ENCODE measurements around the gene CYP26B1. TPM values are rescaled to one million over a fixed set of nuclear protein-coding genes. Genes with fewer than 3 reads are reported as not detected.

Gene CYP26B1
- total and polyA plus RNA-seq, 9 of the 15 experiments (the other 6 are each of a cell fraction or from before 2014, with no cell fraction given): 0.01 to 0.13 (median 0.04) TPM; not detected in 6

DNA sequence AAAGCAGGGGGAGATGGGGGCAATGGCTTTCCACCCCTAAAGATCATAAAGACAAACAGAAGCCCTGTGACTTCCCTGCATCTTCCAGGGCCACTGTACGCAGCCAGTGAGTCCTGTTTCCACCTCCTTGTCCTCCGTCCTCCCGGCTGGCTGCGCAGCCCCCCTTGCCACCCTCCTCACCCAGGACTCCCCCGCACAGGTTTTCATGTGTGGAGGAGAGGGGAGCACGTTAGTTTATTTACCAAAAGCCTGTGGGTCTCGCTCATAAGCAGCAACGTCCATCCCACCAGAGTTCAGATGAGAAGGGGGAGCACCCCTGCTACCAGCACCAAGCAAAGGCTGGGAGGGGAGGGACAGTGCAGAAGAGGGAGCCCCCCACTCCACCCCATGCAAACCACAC lies 11.7 kb downstream of the CYP26B1 start:
- peaks cover 5% of the 10 kb centered on the region for H3K9me1 ChIP-seq (ENCODE audit: control insufficient read depth, insufficient read depth, low read length)
- H3K4me2 ChIP-seq (ENCODE audit: insufficient read depth, low read length): no peak overlapping the region
- H3K9me3 ChIP-seq (replicated peaks; ENCODE audit: control insufficient read depth, insufficient read depth, low read depth, low read length): no peaks in the 10 kb centered on the region
- in situ Hi-C loops (cut with MboI) (no loop called here), intact Hi-C loops (cut with micrococcal nuclease) (loop anchor here (5.0 kb wide), 1 partner anchor 589 kb away; no protein-coding TSS in a partner anchor)
- BruUV-seq (replicated peaks): no TSS peak
- ChIA-PET CTCF (ENCODE audit: low intra/inter-chr PET ratio) (no interaction called here), POLR2A (no interaction called here)
- ATAC-seq (no peak), DNase-seq (ENCODE audit: extremely low read depth in 1 of 4, low spot score in 3 of 4) (no peak), FAIRE-seq (no peak)
- H3K9ac ChIP-seq (ENCODE audit: insufficient read depth in 1 of 2, low read depth in 2 of 2, low read length in 2 of 2): no peak overlapping the region
- peaks cover under 1 to 34% of the 10 kb centered on the region in 2 experiments; a peak in 2 of 5 replicates for H3K27me3 ChIP-seq (ENCODE audit: control insufficient read depth in 2 of 2, insufficient read depth in 2 of 2, low read length in 2 of 2)
- 0% methylated on average over 6 of the region's 8 CpGs for whole genome bisulfite sequencing (ENCODE audit: insufficient coverage, low coverage, missing lambda C conversion rate)
- H3K4me1 ChIP-seq (replicated peaks in 1 of 2; ENCODE audit: control insufficient read depth in 2 of 2, insufficient read depth in 2 of 2, low read length in 2 of 2): peaks cover 0 to 14% of the 10 kb centered on the region in 2 experiments; a peak in 2 of 5 replicates
- H4K20me1 ChIP-seq (replicated peaks; ENCODE audit: control insufficient read depth, insufficient read depth, low read length): no peaks in the 10 kb centered on the region; the same call in 1 of the 2 replicates
- TF ChIP-seq ZFP1 (CRISPR knock-in tag; IDR thresholded peaks at IDR 0.05): no peak
- no peak for TF ChIP-seq KLF13 (tag; IDR thresholded peaks at IDR 0.05; ENCODE audit: borderline replicate concordance, low read depth)
- no peaks in the 10 kb centered on the region for H3K79me2 ChIP-seq (ENCODE audit: control insufficient read depth, insufficient read depth, low read length)
- H3K36me3 ChIP-seq (ENCODE audit: control insufficient read depth, insufficient read depth, low read length): no peaks in the 10 kb centered on the region
- H3K4me3 ChIP-seq: no peak overlapping the region
- H2AFZ ChIP-seq (ENCODE audit: low read depth, low read length): no peak overlapping the region
- no peak overlapping the region for H3K27ac ChIP-seq (ENCODE audit: extremely low read depth, low read depth, low read length)

DNA sequence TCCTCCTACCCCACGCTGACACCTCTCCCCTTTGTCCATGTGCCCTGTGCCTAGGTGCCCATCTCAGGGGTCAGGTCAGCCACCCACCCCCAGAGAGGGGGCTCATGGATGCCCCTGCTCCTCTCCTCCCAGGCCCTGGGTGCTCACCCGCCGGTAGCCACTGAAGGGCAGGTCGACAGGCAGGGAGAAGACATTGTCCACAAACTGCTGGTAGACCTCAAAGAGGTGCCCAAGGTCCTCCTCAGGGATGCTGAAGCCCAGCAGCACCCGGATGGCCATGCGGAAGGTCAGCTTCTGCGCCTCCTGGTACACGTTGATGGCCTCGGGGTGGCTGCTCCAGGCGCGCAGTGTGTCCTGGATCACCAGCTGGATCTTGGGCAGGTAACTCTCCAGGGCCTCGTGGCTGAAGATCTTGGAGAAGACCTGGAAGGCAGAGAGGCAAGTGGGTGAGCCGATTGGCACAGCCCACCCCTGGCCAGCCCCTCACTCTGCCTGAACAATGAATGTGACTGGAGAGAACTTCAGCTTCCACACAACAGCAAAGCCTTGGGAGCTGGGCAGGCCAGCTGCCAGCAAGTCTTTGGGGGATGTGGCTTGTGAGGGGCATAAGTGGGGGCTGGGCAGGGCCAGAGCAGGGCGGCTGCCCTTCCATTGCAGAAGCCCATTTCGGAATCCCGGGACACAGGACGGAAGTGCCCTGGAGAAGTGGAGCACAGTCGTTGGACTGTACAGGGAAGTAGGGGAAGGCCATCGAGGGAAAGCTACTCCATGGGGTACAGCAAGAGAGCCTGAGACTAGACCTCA lies 12.5 kb downstream of the CYP26B1 start:
- H3K27me3 ChIP-seq (ENCODE audit: control insufficient read depth in 2 of 2, insufficient read depth in 2 of 2, low read length in 2 of 2): peaks cover 2 to 41% of the 10 kb centered on the region in 2 experiments; a peak in 2 of 5 replicates
- H3K9me1 ChIP-seq (ENCODE audit: control insufficient read depth, insufficient read depth, low read length): peaks cover 5% of the 10 kb centered on the region
- DNase-seq (ENCODE audit: extremely low read depth in 1 of 4, low spot score in 3 of 4) (no peak), ATAC-seq (no peak), FAIRE-seq (no peak)
- H3K9ac ChIP-seq (ENCODE audit: insufficient read depth in 1 of 2, low read depth in 2 of 2, low read length in 2 of 2): no peak overlapping the region
- H3K4me3 ChIP-seq: no peak overlapping the region
- H3K4me2 ChIP-seq (ENCODE audit: insufficient read depth, low read length): no peak overlapping the region
- no peaks in the 10 kb centered on the region; the same call in 1 of the 2 replicates for H4K20me1 ChIP-seq (replicated peaks; ENCODE audit: control insufficient read depth, insufficient read depth, low read length)
- intact Hi-C loops (cut with micrococcal nuclease): loop anchor here (5.0 kb wide), 1 partner anchor 588 kb away; no protein-coding TSS in a partner anchor
- ChIA-PET CTCF (ENCODE audit: low intra/inter-chr PET ratio) (no interaction called here), POLR2A (no interaction called here)
- no peaks in the 10 kb centered on the region for H3K79me2 ChIP-seq (ENCODE audit: control insufficient read depth, insufficient read depth, low read length)
- H3K27ac ChIP-seq (ENCODE audit: extremely low read depth, low read depth, low read length): no peak overlapping the region
- H3K4me1 ChIP-seq (replicated peaks in 1 of 2; ENCODE audit: control insufficient read depth in 2 of 2, insufficient read depth in 2 of 2, low read length in 2 of 2): peaks cover 0 to 17% of the 10 kb centered on the region in 2 experiments; a peak in 2 of 5 replicates
- no peaks in the 10 kb centered on the region for H3K9me3 ChIP-seq (replicated peaks; ENCODE audit: control insufficient read depth, insufficient read depth, low read depth, low read length)
- no peak overlapping the region for H2AFZ ChIP-seq (ENCODE audit: low read depth, low read length)
- no TSS peak for BruUV-seq (replicated peaks)
- in situ Hi-C loops (cut with MboI): no loop called here
- H3K36me3 ChIP-seq (ENCODE audit: control insufficient read depth, insufficient read depth, low read length): no peaks in the 10 kb centered on the region
- 2% methylated on average over 16 of the region's 19 CpGs for WGBS (ENCODE audit: insufficient coverage, low coverage, missing lambda C conversion rate)
- TF ChIP-seq, protein P1, sequence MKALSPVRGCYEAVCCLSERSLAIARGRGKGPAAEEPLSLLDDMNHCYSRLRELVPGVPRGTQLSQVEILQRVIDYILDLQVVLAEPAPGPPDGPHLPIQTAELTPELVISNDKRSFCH (CRISPR knock-in tag; IDR thresholded peaks at IDR 0.05): no peak
- TF ChIP-seq, protein P1 (tag; IDR thresholded peaks at IDR 0.05): no peak
- TF ChIP-seq, protein P2, sequence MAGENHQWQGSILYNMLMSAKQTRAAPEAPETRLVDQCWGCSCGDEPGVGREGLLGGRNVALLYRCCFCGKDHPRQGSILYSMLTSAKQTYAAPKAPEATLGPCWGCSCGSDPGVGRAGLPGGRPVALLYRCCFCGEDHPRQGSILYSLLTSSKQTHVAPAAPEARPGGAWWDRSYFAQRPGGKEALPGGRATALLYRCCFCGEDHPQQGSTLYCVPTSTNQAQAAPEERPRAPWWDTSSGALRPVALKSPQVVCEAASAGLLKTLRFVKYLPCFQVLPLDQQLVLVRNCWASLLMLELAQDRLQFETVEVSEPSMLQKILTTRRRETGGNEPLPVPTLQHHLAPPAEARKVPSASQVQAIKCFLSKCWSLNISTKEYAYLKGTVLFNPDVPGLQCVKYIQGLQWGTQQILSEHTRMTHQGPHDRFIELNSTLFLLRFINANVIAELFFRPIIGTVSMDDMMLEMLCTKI (IDR thresholded peaks at IDR 0.05; ENCODE audit: partially characterized antibody): no peak
- TF ChIP-seq ZNF224 (CRISPR knock-in tag; IDR thresholded peaks at IDR 0.05) (no peak), ASH1L (IDR thresholded peaks at IDR 0.05; ENCODE audit: borderline replicate concordance, low read depth, partially characterized antibody) (no peak), RBM17 (IDR thresholded peaks at IDR 0.05; ENCODE audit: borderline replicate concordance, low read depth, low read length) (no peak), E2F3 (CRISPR knock-in tag; IDR thresholded peaks at IDR 0.05) (no peak), SIX5 (IDR thresholded peaks at IDR 0.05; ENCODE audit: borderline replicate concordance in 1 of 2, insufficient read depth in 1 of 2, low read depth in 1 of 2, low read length in 2 of 2) (no peak), PCBP1 (IDR thresholded peaks at IDR 0.05; ENCODE audit: low read depth, low read length, poor library complexity, severe bottlenecking) (no peak), HDAC3 (IDR thresholded peaks at IDR 0.05; ENCODE audit: borderline replicate concordance, partially characterized antibody) (no peak)
